ENCODE data around the gene TRAF2.

TRAF2 gene

GRCh38 chr9:136941231-136942111 lies 55.2 kb downstream of the TRAF2 start:
- no peak for DNase-seq

GRCh38 chr9:136942112-136942880 lies 56.0 kb downstream of the TRAF2 start:
- no peak for DNase-seq

DNA sequence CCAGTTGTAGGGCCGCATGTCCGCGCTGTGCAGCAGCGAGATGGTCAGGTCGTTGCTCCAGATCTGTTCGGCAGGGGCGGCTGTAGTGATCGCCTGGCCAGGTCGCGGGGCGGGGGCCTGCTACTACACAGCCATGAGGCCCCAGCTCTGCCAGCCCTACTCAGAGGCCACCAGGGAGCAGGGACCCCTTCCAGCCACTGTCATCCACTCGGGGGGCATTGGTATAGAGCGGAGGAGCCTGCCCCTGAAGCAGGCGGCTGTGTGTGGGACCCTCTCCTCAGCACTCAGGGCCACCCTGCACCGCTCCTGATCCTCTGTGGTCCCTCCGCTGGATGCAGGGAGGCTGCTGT lies 56.5 kb downstream of the TRAF2 start:
- DNase-seq = no peak

DNA sequence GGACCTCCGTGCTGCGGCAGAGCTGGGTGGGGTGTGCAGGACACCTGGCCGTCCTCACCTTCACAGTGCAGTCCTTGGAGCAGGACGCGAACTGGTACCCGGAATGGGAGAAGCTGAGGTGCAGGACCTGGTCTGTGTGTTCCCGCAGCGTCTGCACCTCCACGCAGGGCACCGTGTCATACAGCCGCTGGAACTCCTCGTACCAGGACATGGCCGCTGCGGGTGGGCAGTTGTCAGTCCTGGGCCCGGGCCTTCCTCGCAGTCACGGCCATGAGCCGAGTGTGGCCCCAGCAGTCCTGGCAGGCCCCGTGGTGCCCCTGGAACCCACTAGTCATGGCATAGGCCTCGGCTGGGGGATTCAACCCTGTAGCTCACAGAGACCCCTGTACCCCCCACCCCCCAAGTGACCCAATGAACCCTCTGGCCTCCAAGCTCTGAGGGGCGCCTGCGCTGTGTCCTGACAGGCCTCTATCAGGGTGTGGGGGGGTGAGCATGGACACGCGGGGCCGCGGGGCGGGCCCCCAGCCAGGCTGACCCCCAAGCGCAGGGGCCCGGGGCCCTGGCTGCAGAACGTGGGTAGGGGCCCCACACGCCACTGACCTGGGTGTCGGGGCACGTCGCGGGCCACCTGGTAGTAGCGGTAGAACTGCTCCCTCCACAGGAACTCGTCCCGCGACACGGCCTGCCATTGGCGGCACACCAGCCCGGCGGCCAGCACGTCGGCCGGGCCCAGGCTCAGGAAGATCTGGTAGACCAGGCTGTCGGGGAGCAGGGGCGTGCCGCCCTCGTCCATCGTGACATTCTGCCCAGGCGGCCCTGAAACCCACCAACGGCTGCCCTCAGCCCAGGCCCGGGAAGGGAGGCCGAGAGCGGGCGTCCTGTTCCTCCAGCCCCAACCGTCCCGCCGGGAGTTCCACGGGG lies 57.2 kb downstream of the TRAF2 start:
- peak; percentile 80 for DNase-seq

- DNase-seq = no peak
These were observed 57.8 kb downstream of the TRAF2 start for GRCh38 chr9:136944212-136944518.

GRCh38 chr9:136944519-136945332 lies 58.4 kb downstream of the TRAF2 start, which contains the start of the genes C8G and FBXW5:
C8G (plus strand) TSS chr9:136945243; CDS start chr9:136945321, 78 bp downstream.
FBXW5 (minus strand) TSS chr9:136944738; CDS start chr9:136944083, 655 bp downstream.
- peak; percentile 99 for DNase-seq

DNA sequence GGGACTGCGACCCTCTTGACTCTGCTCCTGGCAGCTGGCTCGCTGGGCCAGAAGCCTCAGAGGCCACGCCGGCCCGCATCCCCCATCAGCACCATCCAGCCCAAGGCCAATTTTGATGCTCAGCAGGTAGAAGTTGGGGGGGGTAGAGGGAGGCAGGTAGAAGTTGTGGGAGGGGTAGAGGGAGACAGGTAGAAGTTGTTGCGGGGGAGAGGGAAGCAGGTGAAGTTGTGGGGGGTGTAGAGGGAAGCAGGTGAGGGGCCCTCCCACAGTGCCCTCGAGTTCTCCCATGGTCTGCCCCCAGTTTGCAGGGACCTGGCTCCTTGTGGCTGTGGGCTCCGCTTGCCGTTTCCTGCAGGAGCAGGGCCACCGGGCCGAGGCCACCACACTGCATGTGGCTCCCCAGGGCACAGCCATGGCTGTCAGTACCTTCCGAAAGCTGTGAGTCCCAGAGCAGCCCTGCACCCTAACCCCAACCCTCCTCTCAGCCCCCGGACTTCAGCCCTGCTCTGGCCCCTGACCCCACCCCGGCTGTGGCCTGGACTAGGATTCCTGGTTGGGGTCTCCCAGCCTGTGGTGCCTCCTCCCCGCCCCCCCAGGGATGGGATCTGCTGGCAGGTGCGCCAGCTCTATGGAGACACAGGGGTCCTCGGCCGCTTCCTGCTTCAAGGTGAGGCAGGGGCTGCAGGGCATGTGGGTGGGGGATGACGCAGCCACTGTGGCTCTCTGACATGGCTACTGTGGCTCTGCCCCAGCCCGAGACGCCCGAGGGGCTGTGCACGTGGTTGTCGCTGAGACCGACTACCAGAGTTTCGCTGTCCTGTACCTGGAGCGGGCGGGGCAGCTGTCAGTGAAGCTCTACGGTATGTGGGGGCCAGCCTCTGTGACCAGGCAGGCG lies 59.3 kb downstream of the TRAF2 start:
- DNase-seq = no peak

- no peak for DNase-seq
These were observed 60.1 kb downstream of the TRAF2 start for GRCh38 chr9:136946228-136947027.

DNA sequence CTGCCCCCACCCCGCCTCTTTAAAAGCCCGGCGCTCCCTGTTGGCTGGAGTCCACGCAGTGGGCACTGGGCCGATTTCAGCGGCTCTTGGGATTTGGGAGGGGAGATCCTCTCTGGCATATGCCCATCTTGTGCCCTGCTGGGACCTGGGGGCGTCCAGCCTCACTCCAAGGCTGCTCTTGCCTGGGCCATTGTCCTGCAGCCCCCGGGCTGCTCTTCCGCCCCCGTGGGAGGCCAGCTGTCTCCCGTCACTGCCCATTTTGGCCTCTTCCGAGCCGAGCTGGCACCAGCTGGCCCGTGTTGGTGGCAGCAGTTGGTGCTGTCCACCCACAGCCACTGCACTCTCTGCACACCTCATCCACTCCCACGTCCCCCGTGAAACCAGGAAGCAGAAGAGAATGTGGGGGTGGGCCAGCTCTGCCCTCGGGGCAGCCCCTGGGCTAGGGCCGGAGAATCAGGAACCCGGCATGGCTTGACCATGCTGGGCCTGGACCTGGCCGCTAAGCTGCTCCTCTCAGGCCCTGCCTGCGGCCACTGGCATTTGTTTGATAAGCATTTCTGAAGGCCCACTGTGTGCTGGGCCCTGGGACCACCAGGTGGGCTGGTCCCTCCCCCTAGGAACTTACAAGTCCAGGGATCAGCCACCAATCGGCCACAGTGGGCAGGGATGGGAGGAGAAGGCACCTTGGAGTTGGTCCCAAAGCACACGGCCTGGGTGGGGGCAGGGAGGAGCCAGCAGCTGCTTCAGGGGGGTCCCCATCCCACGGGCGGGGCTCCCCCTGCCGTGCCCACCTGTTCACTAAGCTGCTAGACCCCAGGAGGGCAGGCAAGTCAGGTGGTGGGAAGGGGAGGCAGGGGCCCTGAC lies 60.9 kb downstream of the TRAF2 start:
- DNase-seq = no peak

DNA sequence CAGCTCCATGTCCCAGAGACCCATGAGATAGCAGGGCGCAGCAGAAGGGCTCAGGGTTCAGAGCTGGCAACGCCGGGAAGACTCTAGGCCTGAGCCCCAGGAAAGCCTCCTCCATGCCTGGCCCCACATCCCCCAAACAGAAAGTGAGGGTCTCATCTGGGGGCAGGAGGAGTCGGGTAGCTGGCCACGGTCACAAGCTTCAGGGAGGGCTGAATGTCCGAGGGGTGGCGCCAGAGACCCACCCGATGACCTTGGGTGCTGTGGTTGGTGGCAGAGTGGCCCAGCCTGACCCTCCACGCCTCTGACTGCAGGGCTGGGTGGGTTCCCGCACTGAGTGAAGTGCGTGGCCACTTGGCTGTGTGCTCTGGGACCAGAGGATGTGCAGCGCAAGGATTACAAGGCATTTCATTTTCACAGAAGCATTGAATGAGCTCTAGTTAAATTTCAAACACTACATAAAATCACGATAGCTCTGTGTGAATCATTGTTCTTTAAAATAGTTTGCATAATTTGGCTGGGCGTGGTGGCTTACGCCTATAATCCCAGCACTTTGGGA lies 61.7 kb downstream of the TRAF2 start:
- no peak for DNase-seq

- DNase-seq = no peak
These were observed 63.0 kb downstream of the TRAF2 start for GRCh38 chr9:136949239-136949816.

DNA sequence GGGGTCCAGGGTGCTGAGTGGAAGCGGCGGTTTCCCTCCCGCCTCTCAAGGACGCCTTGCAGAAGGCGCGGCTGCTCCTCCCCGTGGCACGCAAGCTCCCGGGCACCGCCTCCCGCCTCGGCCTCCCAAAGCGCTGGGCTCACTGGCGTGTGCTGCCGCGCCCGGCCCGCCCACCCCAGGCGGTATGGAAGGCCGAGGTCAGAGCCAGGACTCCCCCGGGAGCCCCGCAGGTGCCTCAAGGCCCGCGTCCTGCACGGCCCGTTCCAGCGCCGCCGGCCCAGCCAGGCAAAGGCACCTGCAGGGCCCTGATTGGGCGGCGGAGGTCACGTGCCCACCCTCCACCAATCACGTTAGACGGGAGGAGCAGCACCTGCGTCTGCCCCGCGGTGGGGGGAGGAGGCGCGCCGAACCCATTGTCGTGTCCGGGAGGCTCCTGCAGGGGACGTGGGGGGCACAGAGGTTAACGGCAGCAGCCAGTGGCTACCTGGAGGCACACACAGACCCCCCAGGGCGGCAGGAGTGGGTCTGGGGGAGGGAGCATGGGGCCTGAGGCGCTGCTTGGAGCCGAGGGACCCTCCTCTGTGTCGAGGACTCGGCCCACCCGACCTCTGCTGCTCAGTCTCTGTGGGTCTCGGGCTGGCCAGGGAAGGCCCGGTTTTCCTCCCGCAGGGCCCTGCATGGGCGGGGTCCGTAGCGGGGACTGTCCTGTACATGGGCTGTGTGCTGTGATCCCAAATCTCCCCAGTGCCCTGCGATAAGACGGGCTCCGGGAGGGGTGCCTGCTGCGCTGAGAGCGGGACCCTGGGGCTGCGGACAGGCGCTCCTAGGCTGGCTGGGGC lies 63.7 kb downstream of the TRAF2 start:
- peak; percentile 99 for DNase-seq

GRCh38 chr9:136950656-136951276 lies 64.5 kb downstream of the TRAF2 start:
- no peak for DNase-seq

- no peak for DNase-seq
These were observed 65.4 kb downstream of the TRAF2 start, which contains the start of gene LCN12 for GRCh38 chr9:136951541-136952320. LCN12 (plus strand) TSS chr9:136952273; CDS start chr9:136952328, 55 bp downstream.

- DNase-seq = no peak
These were observed 66.1 kb downstream of the TRAF2 start for GRCh38 chr9:136952321-136952850.

Data from activated CD8-positive, alpha-beta memory T cell treated with anti-CD3 and anti-CD28 coated beads for 24 hours (primary cell).